H1 (cell line): ENCODE data around the gene MAGEA9B. TPM values are rescaled to one million over a fixed set of nuclear protein-coding genes. Genes with fewer than 3 reads are reported as not detected.

Experiments used
- CTCF ChIA-PET: fragments of 300-600 bp; sonication (Branson Sonifier 250); formaldehyde crosslinking; loops from one replicate; lab custom pipeline; 2021; ENCODE audit not compliant: partially characterized antibody; lab: Charles Lee
- POLR2A ChIA-PET: fragments of 300-600 bp; sonication (Branson Sonifier 250); formaldehyde crosslinking; loops from one replicate; lab custom pipeline; 2021; ENCODE audit warnings: inconsistent platforms; ENCODE audit not compliant: partially characterized antibody; lab: Charles Lee
- DNase-seq, 2 experiments: peaks; one replicate each; pipeline versions ENCODE4 v3.0.0 to v3.0.0-alpha.2; 2010 to 2022; ENCODE audit warnings: low spot score in 2 of 2, low read depth in 1 of 2, mixed read lengths in 1 of 2
- FAIRE-seq: peaks from 2 replicates; lab custom pipeline; 2011; peaks lifted over from hg19 to GRCh38; lab: Jason Lieb, UNC
- H2AFZ ChIP-seq: 2 replicates; pipeline ENCODE4 v1.8.1; 2012; ENCODE audit warnings: low read length, inconsistent platforms
- H2AK5ac ChIP-seq: 2 replicates; pipeline ENCODE4 v1.6.1; 2013; ENCODE audit warnings: low read depth, low read length
- H2BK120ac ChIP-seq: replicated peaks from 2 replicates; pipeline ENCODE3; 2013; ENCODE audit warnings: low read depth, low read length, inconsistent platforms
- H2BK12ac ChIP-seq: 2 replicates; pipeline ENCODE4 v1.6.1; 2013; ENCODE audit warnings: low read depth, low read length
- H2BK15ac ChIP-seq: 2 replicates; pipeline ENCODE4 v1.6.1; 2013; ENCODE audit warnings: low read length
- H2BK20ac ChIP-seq: 2 replicates; pipeline ENCODE4 v1.6.1; 2013; ENCODE audit warnings: low read length
- H2BK5ac ChIP-seq: 2 replicates; pipeline ENCODE4 v1.6.1; 2013; ENCODE audit warnings: low read depth, low read length
- H3K14ac ChIP-seq: 2 replicates; pipeline ENCODE4 v1.6.1; 2013; ENCODE audit warnings: inconsistent platforms; ENCODE audit not compliant: insufficient read length
- H3K18ac ChIP-seq: 2 replicates; pipeline ENCODE4 v1.6.1; 2013; ENCODE audit warnings: low read length; ENCODE audit errors: extremely low read depth
- H3K23ac ChIP-seq: 2 replicates; pipeline ENCODE4 v1.6.1; 2013; ENCODE audit warnings: inconsistent platforms; ENCODE audit not compliant: insufficient read length
- H3K23me2 ChIP-seq: 2 replicates; pipeline ENCODE4 v1.6.1; 2013; ENCODE audit warnings: low read depth, low read length
- H3K27ac ChIP-seq: 2 replicates; pipeline ENCODE4 v1.6.1; 2011; ENCODE audit warnings: low read depth, low read length, inconsistent platforms
- H3K27me3 ChIP-seq, 4 experiments: replicated peaks in 1 of 4; 1 replicate in 1 of 4; 2 replicates in 3 of 4; pipeline versions ENCODE4 v1.6.1 to v1.8.1; 2011 to 2013; ENCODE audit warnings: low read length in 3 of 4, mild to moderate bottlenecking in 3 of 4, inconsistent platforms in 2 of 4, mixed read lengths in 2 of 4, moderate library complexity in 1 of 4; ENCODE audit not compliant: control insufficient read depth in 3 of 4, insufficient read depth in 3 of 4; ENCODE audit errors: extremely low read depth in 1 of 4
- H3K36me3 ChIP-seq, 4 experiments: 2 replicates each; pipeline versions ENCODE4 v1.6.1 to v1.8.1; 2011 to 2013; ENCODE audit warnings: mild to moderate bottlenecking in 4 of 4, low read length in 3 of 4, moderate library complexity in 2 of 4, control low read depth in 1 of 4, inconsistent platforms in 1 of 4; ENCODE audit not compliant: insufficient read depth in 4 of 4, control insufficient read depth in 2 of 4
- H3K4ac ChIP-seq: replicated peaks from 2 replicates; pipeline ENCODE3; 2013; ENCODE audit warnings: low read length, low read depth, mixed read lengths, inconsistent platforms; ENCODE audit not compliant: insufficient read length
- H3K4me1 ChIP-seq, 4 experiments: replicated peaks in 1 of 4; 1 replicate in 1 of 4; 2 replicates in 3 of 4; pipeline versions ENCODE4 v1.6.1 to v1.8.1; 2011 to 2013; ENCODE audit warnings: low read length in 3 of 4, inconsistent platforms in 2 of 4, mixed read lengths in 1 of 4; ENCODE audit not compliant: insufficient read depth in 4 of 4, control insufficient read depth in 3 of 4
- H3K4me2 ChIP-seq, 2 experiments: 2 replicates each; pipeline versions ENCODE4 v1.6.1 to v1.8.1; 2011 to 2013; ENCODE audit warnings: low read depth in 2 of 2, low read length in 2 of 2, control low read depth in 1 of 2, inconsistent platforms in 1 of 2, mild to moderate bottlenecking in 1 of 2; ENCODE audit not compliant: insufficient read depth in 1 of 2
- H3K4me3 ChIP-seq, 4 experiments: fragments of 200-600, 300-600 bp in 1 of 4; sonication (generic), shearing (Covaris generic), sonication (Bioruptor Twin) in 1 of 4; 2 replicates each; pipeline versions ENCODE4 v1.5.1 to v1.8.1; 2011 to 2016; ENCODE audit warnings: low read length in 4 of 4, low read depth in 3 of 4, control low read depth in 2 of 4, inconsistent platforms in 2 of 4, mild to moderate bottlenecking in 2 of 4, mixed read lengths in 1 of 4, moderate library complexity in 1 of 4; ENCODE audit not compliant: insufficient read depth in 2 of 4; ENCODE audit errors: extremely low read depth in 1 of 4
- H3K56ac ChIP-seq: replicated peaks from 2 replicates; pipeline ENCODE3; 2013; ENCODE audit warnings: low read depth, mild to moderate bottlenecking, mixed read lengths, low read length, inconsistent platforms; ENCODE audit not compliant: insufficient read length
- H3K79me1 ChIP-seq: 2 replicates; pipeline ENCODE4 v1.6.1; 2013; ENCODE audit warnings: low read depth, low read length, control low read depth
- H3K79me2 ChIP-seq, 2 experiments: 2 replicates each; pipeline versions ENCODE4 v1.6.1 to v1.8.1; 2012 to 2013; ENCODE audit warnings: low read length in 2 of 2, mild to moderate bottlenecking in 2 of 2, inconsistent platforms in 1 of 2; ENCODE audit not compliant: insufficient read depth in 2 of 2, control insufficient read depth in 1 of 2
- H3K9ac ChIP-seq, 4 experiments: replicated peaks in 1 of 4; 1 replicate in 1 of 4; 2 replicates in 3 of 4; pipeline versions ENCODE4 v1.6.1 to v1.8.1; 2011 to 2013; ENCODE audit warnings: low read depth in 3 of 4, low read length in 3 of 4, control low read depth in 2 of 4, mild to moderate bottlenecking in 2 of 4, moderate library complexity in 2 of 4, inconsistent platforms in 1 of 4; ENCODE audit errors: extremely low read depth in 1 of 4
- H3K9me3 ChIP-seq, 2 experiments: 2 replicates each; pipeline versions ENCODE4 v1.6.1 to v1.8.1; 2012 to 2013; ENCODE audit warnings: mild to moderate bottlenecking in 2 of 2, moderate library complexity in 2 of 2, control low read depth in 1 of 2, inconsistent platforms in 1 of 2, low read depth in 1 of 2, low read length in 1 of 2, mixed read lengths in 1 of 2; ENCODE audit not compliant: insufficient read depth in 2 of 2
- H4K20me1 ChIP-seq, 2 experiments: replicated peaks in 1 of 2; 2 replicates each; pipeline versions ENCODE3 to v1.8.1; 2011 to 2013; ENCODE audit warnings: inconsistent platforms in 2 of 2, low read length in 2 of 2, mild to moderate bottlenecking in 1 of 2; ENCODE audit not compliant: insufficient read depth in 2 of 2, control insufficient read depth in 1 of 2
- H4K5ac ChIP-seq: 2 replicates; pipeline ENCODE4 v1.6.1; 2013; ENCODE audit warnings: low read length, low read depth, mixed read lengths, inconsistent platforms; ENCODE audit not compliant: insufficient read length
- H4K8ac ChIP-seq: 2 replicates; pipeline ENCODE4 v1.8.0; 2013; ENCODE audit warnings: mild to moderate bottlenecking, moderate library complexity, low read length, inconsistent platforms; ENCODE audit not compliant: insufficient read depth; ENCODE audit errors: extremely low read depth
- H4K91ac ChIP-seq: replicated peaks from 2 replicates; pipeline ENCODE3; 2013; ENCODE audit warnings: low read length, mixed read lengths, inconsistent platforms; ENCODE audit not compliant: insufficient read length
- TEAD4 ChIP-seq: IDR thresholded peaks from 2 replicates; pipeline ENCODE4 v1.6.1; 2012; ENCODE audit warnings: low read depth, low read length, inconsistent platforms, mixed read lengths
- WGBS, 2 experiments: shearing (Covaris generic) in 1 of 2; methylation state at CpG; one replicate each; pipeline versions ENCODE4 v1.1.6 to v1.1.7; 2013 to 2015; ENCODE audit warnings: low lambda C conversion rate in 2 of 2, mixed read lengths in 2 of 2, inconsistent platforms in 1 of 2, low coverage in 1 of 2, missing lambda C conversion rate in 1 of 2; ENCODE audit not compliant: insufficient replicate concordance in 2 of 2, insufficient coverage in 1 of 2, insufficient read length in 1 of 2; ENCODE audit errors: extremely low coverage in 1 of 2, missing lambda C conversion rate in 1 of 2; 5-methylcytosine and 5-hydroxymethylcytosine counted together
- polyA plus RNA-seq, 7 experiments: library from polyadenylated mRNA; depleted of rRNA in 3 of 7; stranded (reverse) in 5 of 7; unstranded in 2 of 7; fragments of >200 nt in 5 of 7; fragments of 200-250 nt in 2 of 7; gene quantifications; 1 replicate in 5 of 7; 2 replicates in 1 of 7; 4 replicates in 1 of 7; pipeline versions ENCODE4 v1.2.1 to v1.2.3, GENCODE V29; 2011 to 2013; ENCODE audit warnings: missing spikeins in 2 of 7, mixed read lengths in 2 of 7
- total RNA-seq: library from RNA; stranded (reverse); fragmentation: NEBNext Ultra II Directional; extraction: Animal tissue kit (Norgen Biotek cat#: 25700); gene quantifications from 2 replicates; pipeline ENCODE4 v1.2.1, GENCODE V29; 2021

MAGEA9B gene
- total and polyA plus RNA-seq, 2 of the 8 experiments (the other 6 are each of a cell fraction or from before 2014, with no cell fraction given) = 0.06 TPM; not detected in 1

GRCh38 chrX:149541521-149542047 lies 45.7 kb downstream of the MAGEA9B start:
- no peak overlapping the region for H2BK5ac ChIP-seq
- no peaks in the 10 kb centered on the region for H3K9me3 ChIP-seq
- H3K18ac ChIP-seq = no peak overlapping the region
- DNase-seq = no peak
- H3K4me1 ChIP-seq = peaks cover 0 to 7% (median 4%) of the 10 kb centered on the region in 4 experiments; a peak in 3 of 7 replicates
- H3K4me3 ChIP-seq = peak overlapping the region; percentile 46 to 68 (median 58)
- no peak overlapping the region for H3K4ac ChIP-seq
- H4K20me1 ChIP-seq = no peaks in the 10 kb centered on the region
- 27% methylated on average over 10 of the region's 13 CpGs; no CpG with 5 or more reads in 1 of the 2 experiments for WGBS, 2 experiments
- H3K4me2 ChIP-seq = peak overlapping the region; percentile 89 to 94
- H3K23ac ChIP-seq = no peak overlapping the region
- H4K91ac ChIP-seq = no peak overlapping the region
- H2AK5ac ChIP-seq = no peak overlapping the region
- POLR2A ChIA-PET = no interaction called here
- H3K23me2 ChIP-seq = peaks cover 9% of the 10 kb centered on the region; the same call in 1 of the 2 replicates
- H2BK120ac ChIP-seq = no peak overlapping the region
- no peak overlapping the region for H2BK12ac ChIP-seq
- CTCF ChIA-PET = interaction anchor here (1.6 kb wide), 1 partner anchor 13 kb away, joined by 5 read pairs; no protein-coding TSS in a partner anchor
- no peak for TF ChIP-seq TEAD4
- TF ChIP-seq, all 59 proteins: peak for 0
- H3K79me1 ChIP-seq = no peaks in the 10 kb centered on the region
- no peak overlapping the region for H3K56ac ChIP-seq
- no peaks in the 10 kb centered on the region; a peak in 1 of 7 replicates for H3K27me3 ChIP-seq
- no peak overlapping the region for H3K27ac ChIP-seq
- H2BK20ac ChIP-seq = no peak overlapping the region
- H3K14ac ChIP-seq = no peak overlapping the region
- no peak overlapping the region for H2BK15ac ChIP-seq
- H4K8ac ChIP-seq = no peak overlapping the region
- no peak overlapping the region for H3K9ac ChIP-seq
- no peak overlapping the region for H4K5ac ChIP-seq
- H2AFZ ChIP-seq = 0 out of 2 replicates have a peak overlapping the region, but pooled peaks have one; percentile 81
- H3K36me3 ChIP-seq = no peaks in the 10 kb centered on the region
- H3K79me2 ChIP-seq = no peaks in the 10 kb centered on the region
- no peak for FAIRE-seq
